ENCODE results near the gene ETF1. TPM values are rescaled to one million over a fixed set of nuclear protein-coding genes. Genes with fewer than 3 reads are reported as not detected.

The ETF1 gene
- total and polyA plus RNA-seq, 9 of the 15 experiments (the other 6 are each of a cell fraction or from before 2014, with no cell fraction given): 53.7 to 209 (median 164) TPM

- TF ChIP-seq NKRF (IDR thresholded peaks at IDR 0.05; ENCODE audit: borderline replicate concordance): no peak
- no peak for TF ChIP-seq NCOA4 (IDR thresholded peaks at IDR 0.05; ENCODE audit: partially characterized antibody)
- TF ChIP-seq, protein P1, sequence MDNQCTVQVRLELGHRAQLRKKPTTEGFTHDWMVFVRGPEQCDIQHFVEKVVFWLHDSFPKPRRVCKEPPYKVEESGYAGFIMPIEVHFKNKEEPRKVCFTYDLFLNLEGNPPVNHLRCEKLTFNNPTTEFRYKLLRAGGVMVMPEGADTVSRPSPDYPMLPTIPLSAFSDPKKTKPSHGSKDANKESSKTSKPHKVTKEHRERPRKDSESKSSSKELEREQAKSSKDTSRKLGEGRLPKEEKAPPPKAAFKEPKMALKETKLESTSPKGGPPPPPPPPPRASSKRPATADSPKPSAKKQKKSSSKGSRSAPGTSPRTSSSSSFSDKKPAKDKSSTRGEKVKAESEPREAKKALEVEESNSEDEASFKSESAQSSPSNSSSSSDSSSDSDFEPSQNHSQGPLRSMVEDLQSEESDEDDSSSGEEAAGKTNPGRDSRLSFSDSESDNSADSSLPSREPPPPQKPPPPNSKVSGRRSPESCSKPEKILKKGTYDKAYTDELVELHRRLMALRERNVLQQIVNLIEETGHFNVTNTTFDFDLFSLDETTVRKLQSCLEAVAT (IDR thresholded peaks at IDR 0.05): no peak; a peak in 1 of 4 replicates
- no peak; the same call in 1 of the 2 replicates for TF ChIP-seq SRSF1 (IDR thresholded peaks at IDR 0.05; ENCODE audit: low read depth, low read length)
- TF ChIP-seq ZNF764 (CRISPR knock-in tag; IDR thresholded peaks at IDR 0.05; ENCODE audit: low read depth): no peak
- no peak for TF ChIP-seq PHTF2 (CRISPR knock-in tag; IDR thresholded peaks at IDR 0.05)
- peak; percentile 96 for TF ChIP-seq SRSF7 (optimal IDR thresholded peaks at IDR 0.05; ENCODE audit: low read depth, low read length)
- TF ChIP-seq WHSC1 (IDR thresholded peaks at IDR 0.05; ENCODE audit: low read length): no peak
- TF ChIP-seq ETV1 (tag; conservative IDR thresholded peaks at IDR 0.05; ENCODE audit: low read depth): no peak
- no peak; the same call in 1 of the 2 replicates for TF ChIP-seq PML (IDR thresholded peaks at IDR 0.05; ENCODE audit: low read length)
- no peak for TF ChIP-seq TAF7 (tag; IDR thresholded peaks at IDR 0.05)
- TF ChIP-seq JUND (IDR thresholded peaks at IDR 0.05; ENCODE audit: borderline replicate concordance, low read depth, low read length): no peak
- TF ChIP-seq JUND (tag; IDR thresholded peaks at IDR 0.05; ENCODE audit: borderline replicate concordance, low read depth, low read length): no peak
- no peak for TF ChIP-seq ESRRB (CRISPR knock-in tag; IDR thresholded peaks at IDR 0.05; ENCODE audit: borderline replicate concordance)
- TF ChIP-seq CAMTA2 (CRISPR knock-in tag; conservative IDR thresholded peaks at IDR 0.05): 0 out of 2 replicates have a peak, but pooled peaks have one; percentile 47
- TF ChIP-seq LEF1 (IDR thresholded peaks at IDR 0.05): 0 out of 2 replicates have a peak, but pooled peaks have one; percentile 32
- TF ChIP-seq ZNF77 (CRISPR knock-in tag; IDR thresholded peaks at IDR 0.05): no peak
- TF ChIP-seq NEUROD1 (IDR thresholded peaks at IDR 0.05; ENCODE audit: borderline replicate concordance, low read depth, low read length, partially characterized antibody): no peak
- TF ChIP-seq, protein P2, sequence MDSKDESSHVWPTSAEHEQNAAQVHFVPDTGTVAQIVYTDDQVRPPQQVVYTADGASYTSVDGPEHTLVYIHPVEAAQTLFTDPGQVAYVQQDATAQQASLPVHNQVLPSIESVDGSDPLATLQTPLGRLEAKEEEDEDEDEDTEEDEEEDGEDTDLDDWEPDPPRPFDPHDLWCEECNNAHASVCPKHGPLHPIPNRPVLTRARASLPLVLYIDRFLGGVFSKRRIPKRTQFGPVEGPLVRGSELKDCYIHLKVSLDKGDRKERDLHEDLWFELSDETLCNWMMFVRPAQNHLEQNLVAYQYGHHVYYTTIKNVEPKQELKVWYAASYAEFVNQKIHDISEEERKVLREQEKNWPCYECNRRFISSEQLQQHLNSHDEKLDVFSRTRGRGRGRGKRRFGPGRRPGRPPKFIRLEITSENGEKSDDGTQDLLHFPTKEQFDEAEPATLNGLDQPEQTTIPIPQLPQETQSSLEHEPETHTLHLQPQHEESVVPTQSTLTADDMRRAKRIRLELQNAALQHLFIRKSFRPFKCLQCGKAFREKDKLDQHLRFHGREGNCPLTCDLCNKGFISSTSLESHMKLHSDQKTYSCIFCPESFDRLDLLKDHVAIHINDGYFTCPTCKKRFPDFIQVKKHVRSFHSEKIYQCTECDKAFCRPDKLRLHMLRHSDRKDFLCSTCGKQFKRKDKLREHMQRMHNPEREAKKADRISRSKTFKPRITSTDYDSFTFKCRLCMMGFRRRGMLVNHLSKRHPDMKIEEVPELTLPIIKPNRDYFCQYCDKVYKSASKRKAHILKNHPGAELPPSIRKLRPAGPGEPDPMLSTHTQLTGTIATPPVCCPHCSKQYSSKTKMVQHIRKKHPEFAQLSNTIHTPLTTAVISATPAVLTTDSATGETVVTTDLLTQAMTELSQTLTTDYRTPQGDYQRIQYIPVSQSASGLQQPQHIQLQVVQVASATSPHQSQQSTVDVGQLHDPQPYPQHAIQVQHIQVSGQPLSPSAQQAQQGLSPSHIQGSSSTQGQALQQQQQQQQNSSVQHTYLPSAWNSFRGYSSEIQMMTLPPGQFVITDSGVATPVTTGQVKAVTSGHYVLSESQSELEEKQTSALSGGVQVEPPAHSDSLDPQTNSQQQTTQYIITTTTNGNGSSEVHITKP (IDR thresholded peaks at IDR 0.05; ENCODE audit: partially characterized antibody): no peak
- no peak; the same call in 1 of the 2 replicates for TF ChIP-seq STAT5A (IDR thresholded peaks at IDR 0.05; ENCODE audit: borderline replicate concordance, low read length)
- TF ChIP-seq TCF7 (IDR thresholded peaks at IDR 0.05; ENCODE audit: borderline replicate concordance): no peak
- peak; percentile 95; the same call in 1 of the 2 replicates for TF ChIP-seq ILF3 (IDR thresholded peaks at IDR 0.05; ENCODE audit: borderline replicate concordance)
- TF ChIP-seq EP400 (IDR thresholded peaks at IDR 0.05): no peak
These were observed 76.7 kb downstream of the ETF1 start (continued) for GRCh38 chr5:138466125-138466899.
